Epithelial cell of prostate (primary cell): ENCODE results near the gene GALNT3.

ENCODE experiments used
- DNase-seq: peaks from one replicate; pipeline ENCODE4 v3.0.0-alpha.2; 2011; ENCODE audit warnings: low read depth, low spot score
- H3K27ac ChIP-seq: fragments of 450-650 bp; 2 replicates; pipeline ENCODE4 v1.5.1; 2017; ENCODE audit warnings: mild to moderate bottlenecking

GALNT3 gene

DNA sequence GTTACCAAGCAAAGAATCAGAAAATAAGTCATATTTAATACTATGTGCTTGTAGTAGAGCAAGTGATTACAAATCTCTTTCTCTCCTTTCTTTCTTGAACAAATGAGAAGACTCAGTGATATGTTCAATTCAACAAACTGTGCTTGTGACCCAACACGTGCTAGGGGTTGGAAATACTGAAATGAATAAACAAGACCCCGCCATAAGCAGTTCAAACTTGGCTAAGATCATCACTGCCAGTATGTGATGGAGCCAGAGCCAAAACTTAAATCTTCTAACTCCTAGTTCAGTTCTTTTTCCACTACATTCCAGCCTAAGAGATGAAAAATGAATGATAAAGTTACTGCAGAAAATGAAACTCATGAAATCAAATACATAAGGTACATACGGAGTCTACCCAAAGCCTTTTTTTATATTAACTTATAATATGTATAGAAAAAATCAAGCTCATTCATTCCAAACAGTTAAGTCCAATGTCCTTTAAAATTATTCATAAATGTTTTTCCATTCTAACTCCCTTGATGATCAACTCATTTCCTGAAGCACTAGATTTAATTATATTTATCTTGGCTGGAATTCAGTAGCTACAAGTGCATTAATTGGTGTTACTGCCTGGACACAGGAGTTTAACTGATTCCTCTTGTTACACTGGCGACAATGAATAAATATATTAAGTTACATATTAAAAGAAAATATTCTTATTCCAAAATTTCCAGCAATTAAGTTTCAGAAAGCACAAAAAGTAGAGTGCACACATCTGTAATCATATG is 36.0 kb downstream of the GALNT3 start:
- no peak overlapping the region for H3K27ac ChIP-seq
- no peak for DNase-seq

GRCh38 chr2:165746501-165746900 is 47.5 kb downstream of the GALNT3 start:
- no peak for DNase-seq
- H3K27ac ChIP-seq: no peak overlapping the region

GRCh38 chr2:165745916-165746315 is 48.1 kb downstream of the GALNT3 start:
- DNase-seq: no peak

DNA sequence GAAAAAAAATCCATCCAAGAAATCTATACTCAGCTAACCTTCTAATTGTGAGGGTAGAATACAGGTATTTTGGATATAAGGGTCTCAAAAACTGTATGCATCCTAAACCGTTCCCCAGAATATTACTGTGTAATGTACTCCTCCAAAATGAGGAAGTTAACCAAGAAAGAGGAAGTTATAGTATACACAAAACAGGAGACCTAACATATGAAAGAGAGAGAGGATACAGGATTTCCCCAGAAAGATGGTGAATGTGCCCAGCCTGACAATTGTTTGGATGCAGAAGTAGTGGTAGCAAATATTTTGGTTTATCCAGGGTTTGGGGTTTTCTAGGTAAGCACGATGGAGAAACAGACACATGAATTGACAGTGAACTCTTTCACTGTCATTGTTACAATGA is 50.6 kb downstream of the GALNT3 start:
- no peak for DNase-seq
- no peak overlapping the region for H3K27ac ChIP-seq

More at GRCh38 chr2:165745916-165746315, 48.1 kb downstream of the GALNT3 start:
- no peak overlapping the region for H3K27ac ChIP-seq

- peak overlapping the region; percentile 69 for H3K27ac ChIP-seq
Observed at GRCh38 chr2:165725421-165725820, 68.6 kb downstream of the GALNT3 start.

DNA sequence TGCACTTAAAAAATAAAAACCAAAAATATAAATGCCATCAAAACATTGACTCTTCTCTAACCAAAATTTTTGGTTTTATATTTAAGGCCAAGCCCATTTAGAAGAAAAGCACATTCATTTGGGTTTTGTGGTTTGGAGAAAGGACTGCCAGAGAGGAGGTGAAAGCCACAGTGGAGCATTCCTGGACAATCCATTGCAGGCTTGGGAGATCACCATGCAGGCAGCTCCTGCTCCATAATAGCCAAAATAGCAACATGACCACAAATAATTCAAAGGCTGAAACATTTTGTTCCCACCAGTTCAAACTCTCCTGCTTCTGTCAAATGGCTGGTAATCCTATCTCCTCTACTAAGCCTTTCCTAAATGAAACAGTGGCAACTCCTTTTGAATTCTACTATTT is 73.5 kb downstream of the GALNT3 start:
- H3K27ac ChIP-seq: no peak overlapping the region
- DNase-seq: no peak

More at GRCh38 chr2:165725421-165725820, 68.6 kb downstream of the GALNT3 start:
- DNase-seq: peak; percentile 31

DNA sequence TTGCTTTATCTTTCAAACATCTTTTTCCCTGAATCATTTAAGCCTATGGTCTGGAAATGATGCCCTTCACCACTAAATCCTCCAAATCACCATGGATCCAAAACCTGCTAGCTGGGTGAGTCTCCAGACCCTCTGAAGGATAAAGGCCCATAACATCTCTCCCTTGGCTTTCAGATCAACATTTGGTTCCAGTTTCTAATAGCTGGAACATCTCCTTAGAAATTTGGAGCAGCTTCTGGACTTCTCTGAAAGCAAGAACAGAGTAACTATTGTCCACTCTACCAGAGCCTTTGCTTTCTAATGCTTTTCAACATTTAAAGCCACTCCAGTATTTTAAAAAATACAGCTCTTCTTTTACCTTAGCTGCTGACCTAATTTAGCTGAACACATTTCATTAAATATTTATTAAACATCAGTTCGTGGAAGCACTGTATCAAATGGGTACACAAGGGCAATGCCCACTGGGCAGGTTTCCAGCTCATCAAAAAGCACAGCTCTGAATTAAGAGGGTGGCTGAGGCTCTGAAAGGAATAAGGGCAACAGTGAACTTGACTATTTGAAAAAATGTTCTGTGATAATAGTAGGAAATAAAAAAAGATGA is 75.3 kb downstream of the GALNT3 start:
- DNase-seq: no peak
- H3K27ac ChIP-seq: no peak overlapping the region

GRCh38 chr2:165716091-165716490 is 78.0 kb downstream of the GALNT3 start:
- no peak for DNase-seq
- no peak overlapping the region for H3K27ac ChIP-seq

- H3K27ac ChIP-seq: no peak overlapping the region
- no peak for DNase-seq
Observed at GRCh38 chr2:165706960-165707487, 87.0 kb downstream of the GALNT3 start.

- DNase-seq: no peak
- no peak overlapping the region for H3K27ac ChIP-seq
Observed at GRCh38 chr2:165701147-165701546, 92.9 kb downstream of the GALNT3 start.

- no peak for DNase-seq
- H3K27ac ChIP-seq: no peak overlapping the region
Observed at GRCh38 chr2:165700531-165700930, 93.5 kb downstream of the GALNT3 start.

DNA sequence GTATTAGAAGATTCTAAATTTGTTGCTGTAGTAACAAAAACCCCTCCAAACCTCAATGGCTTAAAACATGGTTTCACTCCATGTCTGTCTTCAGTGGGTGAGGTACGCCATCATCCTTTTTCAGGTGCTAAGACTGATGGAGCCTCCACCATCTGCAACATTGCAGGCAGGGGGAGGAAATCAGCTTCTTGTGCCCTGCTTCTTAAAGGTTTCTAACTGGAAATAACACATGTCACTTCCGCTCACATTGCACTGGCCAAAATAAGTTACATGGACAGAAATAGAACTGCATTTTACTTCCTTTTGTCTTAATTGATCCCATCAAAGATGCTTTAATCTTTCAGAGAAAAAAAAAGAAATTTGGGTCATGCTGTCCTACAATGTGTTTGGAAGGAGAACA is 94.1 kb downstream of the GALNT3 start:
- DNase-seq: no peak

GRCh38 chr2:165698444-165698884 is 95.6 kb downstream of the GALNT3 start:
- no peak overlapping the region for H3K27ac ChIP-seq
- peak; percentile 20 for DNase-seq

More for the DNA sequence above, 94.1 kb downstream of the GALNT3 start:
- H3K27ac ChIP-seq: no peak overlapping the region

- no peak for DNase-seq
- no peak overlapping the region for H3K27ac ChIP-seq
Observed at GRCh38 chr2:165697748-165698443, 96.2 kb downstream of the GALNT3 start.
